Activated CD8-positive, alpha-beta T cell treated with anti-CD3 and anti-CD28 coated beads for 36 hours (primary cell): Measurements from ENCODE around the gene TMEM236. TPM values are rescaled to one million over a fixed set of nuclear protein-coding genes. Genes with fewer than 3 reads are reported as not detected.

ENCODE experiments used
- ATAC-seq: fragments of 200-7000 bp; cut with Tn5 transposase; one replicate; pipeline ENCODE4 v1.10.0; 2021; ENCODE audit warnings: mild to moderate bottlenecking, moderate library complexity
- CTCF ChIA-PET: fragments of 350-600 bp; sonication (Branson Sonifier 250); formaldehyde crosslinking; loops from one replicate; lab custom pipeline; 2021; ENCODE audit warnings: antibody characterized with exemption; lab: Charles Lee
- POLR2A ChIA-PET: fragments of 350-600 bp; sonication (Branson Sonifier 250); formaldehyde crosslinking; loops from one replicate; lab custom pipeline; 2021; ENCODE audit warnings: antibody characterized with exemption; lab: Charles Lee
- DNase-seq: peaks from one replicate; pipeline ENCODE4 v3.0.0-alpha.2; 2020
- H3K27ac Mint-ChIP-seq: one replicate; pipeline ENCODE4 v1.8.0; 2021; ENCODE audit warnings: mild to moderate bottlenecking, mixed read lengths
- H3K27me3 Mint-ChIP-seq: one replicate; pipeline ENCODE4 v1.8.0; 2021; ENCODE audit warnings: mixed read lengths
- H3K36me3 Mint-ChIP-seq: one replicate; pipeline ENCODE4 v1.8.0; 2021; ENCODE audit warnings: low read depth, mixed read lengths
- H3K4me1 Mint-ChIP-seq: one replicate; pipeline ENCODE4 v1.8.0; 2021; ENCODE audit warnings: low read depth, mixed read lengths
- H3K4me3 Mint-ChIP-seq: one replicate; pipeline ENCODE4 v1.8.0; 2021; ENCODE audit warnings: mild to moderate bottlenecking, moderate library complexity, mixed read lengths
- H3K9me3 Mint-ChIP-seq: one replicate; pipeline ENCODE4 v1.8.0; 2021; ENCODE audit warnings: mixed read lengths
- CTCF ChIP-seq: fragments of 200-600 bp; IDR thresholded peaks from one replicate; pipeline ENCODE4 v1.8.0; 2022; ENCODE audit warnings: antibody characterized with exemption, mild to moderate bottlenecking
- intact Hi-C: fragments of 100-400 bp; cut with micrococcal nuclease; formaldehyde crosslinking; loops from one replicate; pipeline ENCODE4 v1.10.0; 2022
- total RNA-seq, 2 experiments: library from RNA; stranded (reverse); gene quantifications; one replicate each; pipeline ENCODE4 v1.2.3, GENCODE V29; 2021

The TMEM236 gene
- total RNA-seq, 2 experiments from 2014 or later = 0.11 to 0.16 TPM

DNA sequence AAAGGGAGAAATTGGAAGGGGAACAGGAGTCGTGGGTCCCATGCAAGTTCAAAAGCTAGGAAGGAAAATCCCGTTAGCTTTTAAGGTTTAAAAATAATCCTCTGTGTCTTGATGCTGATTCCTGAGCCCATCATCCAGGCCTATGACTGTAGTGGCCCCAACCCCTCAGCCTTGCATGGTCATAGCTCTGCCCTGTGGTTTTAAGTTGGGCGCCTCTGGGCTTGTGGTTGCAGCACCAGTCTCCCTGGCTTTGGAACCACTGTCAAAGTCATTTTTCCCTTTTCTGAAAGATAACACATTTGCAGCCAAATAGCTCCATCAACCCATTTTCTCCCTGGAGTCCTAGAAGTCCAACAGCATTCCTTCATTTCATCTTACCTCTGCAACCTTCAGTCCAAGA is 13.6 kb downstream of the TMEM236 start:
- intact Hi-C loops = no loop called here
- CTCF ChIA-PET = no interaction called here
- H3K27me3 Mint-ChIP-seq = no peaks in the 10 kb centered on the region
- POLR2A ChIA-PET = no interaction called here
- H3K4me1 Mint-ChIP-seq = no peaks in the 10 kb centered on the region
- H3K36me3 Mint-ChIP-seq = no peaks in the 10 kb centered on the region
- TF ChIP-seq CTCF = no peak
- no peak for ATAC-seq
- no peaks in the 10 kb centered on the region for H3K9me3 Mint-ChIP-seq
- DNase-seq = no peak
- no peak overlapping the region for H3K27ac Mint-ChIP-seq
- no peak overlapping the region for H3K4me3 Mint-ChIP-seq

DNA sequence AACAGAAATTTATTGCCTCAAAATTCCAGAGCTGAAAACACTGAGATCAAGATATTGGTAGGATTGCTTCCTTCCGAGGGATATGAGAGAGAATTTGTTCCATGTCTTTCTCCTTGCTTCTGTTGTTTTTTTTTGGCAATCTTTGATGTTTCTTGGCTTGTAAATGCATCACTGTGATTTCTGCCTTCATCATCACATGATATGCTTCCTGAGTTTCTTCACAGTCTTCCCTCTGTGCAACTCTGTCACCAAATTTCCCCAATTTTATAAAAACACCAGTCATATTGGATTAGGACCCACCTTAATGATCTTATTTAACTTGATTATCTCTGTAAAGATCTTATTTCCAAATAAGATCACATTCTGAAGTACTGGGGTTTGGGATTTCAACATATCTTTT is 14.7 kb downstream of the TMEM236 start:
- ChIA-PET CTCF (no interaction called here), POLR2A (no interaction called here)
- DNase-seq (no peak), ATAC-seq (no peak)
- Mint-ChIP-seq H3K36me3 (no peaks in the 10 kb centered on the region), H3K27ac (no peak overlapping the region), H3K4me1 (no peaks in the 10 kb centered on the region), H3K9me3 (no peaks in the 10 kb centered on the region), H3K27me3 (no peaks in the 10 kb centered on the region), H3K4me3 (no peak overlapping the region)
- intact Hi-C loops = no loop called here
- TF ChIP-seq CTCF = no peak

DNA sequence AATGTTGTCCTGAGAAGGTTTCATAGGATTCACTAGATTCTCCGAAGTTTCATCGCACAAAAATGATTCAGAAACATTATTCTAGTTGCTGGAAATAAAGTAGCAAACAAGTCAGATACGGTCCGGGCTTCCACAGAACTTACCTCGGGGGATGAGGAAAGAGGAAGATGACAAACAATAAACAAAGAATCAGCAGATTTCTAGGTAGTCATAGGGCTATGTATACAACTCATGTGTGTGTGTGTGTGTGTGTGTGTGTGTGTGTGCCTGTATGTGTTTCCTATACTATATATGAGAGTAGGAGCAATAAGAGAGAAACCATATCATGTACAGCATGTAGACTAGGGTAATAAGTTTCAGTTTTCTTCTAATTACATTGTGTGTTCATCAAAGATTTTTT is 16.5 kb downstream of the TMEM236 start:
- POLR2A ChIA-PET = no interaction called here
- intact Hi-C loops = no loop called here
- H3K27ac Mint-ChIP-seq = no peak overlapping the region
- H3K4me3 Mint-ChIP-seq = no peak overlapping the region
- H3K27me3 Mint-ChIP-seq = no peaks in the 10 kb centered on the region
- no peaks in the 10 kb centered on the region for H3K4me1 Mint-ChIP-seq
- no peaks in the 10 kb centered on the region for H3K36me3 Mint-ChIP-seq
- no peak for ATAC-seq
- no peak for TF ChIP-seq CTCF
- H3K9me3 Mint-ChIP-seq = no peaks in the 10 kb centered on the region
- DNase-seq = no peak
- CTCF ChIA-PET = no interaction called here

DNA sequence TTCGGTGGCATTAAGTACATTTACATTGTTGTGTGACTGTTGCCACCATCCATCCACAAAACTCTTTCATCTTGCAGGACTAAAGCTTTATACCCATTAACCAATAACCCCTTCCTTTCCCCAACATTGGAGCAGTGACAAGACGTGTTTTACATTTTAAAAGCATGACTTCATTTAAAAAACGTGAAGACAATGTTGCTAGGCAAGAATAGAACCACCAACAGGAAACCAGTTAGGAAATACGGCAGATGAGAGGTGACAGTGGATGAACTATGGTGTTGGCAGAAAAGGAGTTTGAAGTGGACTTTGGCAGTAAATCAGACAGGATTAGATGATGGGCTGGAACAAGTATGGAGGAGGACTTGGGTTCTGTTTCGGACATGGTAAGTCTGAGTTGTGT is 17.0 kb downstream of the TMEM236 start:
- TF ChIP-seq CTCF = no peak
- Mint-ChIP-seq H3K36me3 (no peaks in the 10 kb centered on the region), H3K4me1 (no peaks in the 10 kb centered on the region), H3K27ac (no peak overlapping the region), H3K4me3 (no peak overlapping the region), H3K9me3 (no peaks in the 10 kb centered on the region), H3K27me3 (no peaks in the 10 kb centered on the region)
- ATAC-seq = no peak
- intact Hi-C loops = no loop called here
- CTCF ChIA-PET = no interaction called here
- no peak for DNase-seq
- POLR2A ChIA-PET = no interaction called here

- no peak for ATAC-seq
- H3K4me1 Mint-ChIP-seq = no peaks in the 10 kb centered on the region
- no peaks in the 10 kb centered on the region for H3K36me3 Mint-ChIP-seq
- CTCF ChIA-PET = no interaction called here
- no peaks in the 10 kb centered on the region for H3K27me3 Mint-ChIP-seq
- no peak overlapping the region for H3K4me3 Mint-ChIP-seq
- H3K27ac Mint-ChIP-seq = no peak overlapping the region
- intact Hi-C loops = no loop called here
- DNase-seq = no peak
- POLR2A ChIA-PET = no interaction called here
- TF ChIP-seq CTCF = no peak
- H3K9me3 Mint-ChIP-seq = no peaks in the 10 kb centered on the region
These were observed 19.0 kb downstream of the TMEM236 start for GRCh38 chr10:17771017-17771416.
